Stimulated activated naive CD4-positive, alpha-beta T cell (primary cell): ENCODE measurements around the gene SVBP.

Experiments
- DNase-seq, 6 experiments: peaks; one replicate each; lab custom pipeline; 2025; lab: John Stamatoyannopoulos, UW

The SVBP gene

GRCh38 chr1:42765269-42765668, 51.9 kb downstream of the SVBP start:
- no peak for DNase-seq

DNA sequence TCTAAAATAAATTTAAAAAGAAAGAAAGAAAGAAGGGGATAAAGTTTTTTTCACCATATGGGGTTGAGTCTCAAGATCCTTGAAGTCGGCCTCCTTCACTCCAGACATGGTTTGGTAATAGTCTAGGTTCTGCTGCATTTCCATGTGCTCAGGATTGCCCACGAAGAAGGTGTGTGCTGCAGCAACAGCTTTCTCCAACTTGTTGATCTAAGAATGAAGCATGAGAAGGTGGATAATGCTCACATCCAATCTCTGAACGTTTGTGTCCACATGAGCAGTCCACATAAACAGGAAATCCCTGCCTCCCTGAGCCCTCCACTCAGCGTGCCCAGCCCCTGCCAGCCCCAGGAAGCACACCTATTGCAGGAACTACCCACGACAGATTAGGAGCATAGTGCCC, 54.9 kb downstream of the SVBP start:
- no peak for DNase-seq

GRCh38 chr1:42761567-42761966, 55.6 kb downstream of the SVBP start:
- no peak for DNase-seq

GRCh38 chr1:42759114-42759513, 58.1 kb downstream of the SVBP start:
- DNase-seq, result no peak

- DNase-seq, result no peak
Observed at GRCh38 chr1:42758641-42759040, 58.6 kb downstream of the SVBP start.

DNA sequence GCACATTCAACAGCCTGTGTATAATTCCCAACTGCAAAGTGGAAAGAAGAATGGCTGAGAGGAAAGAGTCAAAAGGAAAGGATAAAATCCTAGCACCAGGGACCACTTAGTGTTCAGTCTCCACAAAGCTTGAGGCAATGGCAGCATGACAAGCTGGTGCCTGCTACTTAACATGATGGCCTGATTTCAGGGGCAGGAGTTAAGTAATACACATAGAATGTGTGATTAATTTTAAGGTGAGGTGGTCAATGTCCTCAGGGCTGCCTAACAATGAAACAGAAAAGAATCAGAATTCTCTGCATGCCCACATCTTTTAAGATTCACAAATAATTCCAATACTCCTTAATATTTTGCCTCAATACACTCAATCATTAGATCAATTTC, 59.3 kb downstream of the SVBP start:
- no peak for DNase-seq
